GM10248 (cell line): ENCODE data around the gene CYP46A1.

Source experiments
- CTCF ChIA-PET: fragments of 300-600 bp; sonication (Branson Sonifier 250); formaldehyde crosslinking; extraction: SDS; loops from one replicate; lab custom pipeline; 2021; ENCODE audit warnings: antibody characterized with exemption; lab: Yijun Ruan, JAX
- POLR2A ChIA-PET: fragments of 350-650 bp; sonication (Branson Sonifier 250); formaldehyde crosslinking; extraction: SDS; loops from one replicate; lab custom pipeline; 2020; ENCODE audit warnings: antibody characterized with exemption; lab: Yijun Ruan, JAX
- DNase-seq: peaks from one replicate; pipeline ENCODE4 v3.0.0; 2012; ENCODE audit errors: extremely low spot score
- TF ChIP-seq, protein P1 (sequence below): IDR thresholded peaks from 2 replicates; pipeline ENCODE4 v1.5.1; 2012; ENCODE audit warnings: mild to moderate bottlenecking, low read depth; ENCODE audit errors: extremely low read depth, missing control alignments, control extremely low read depth

The CYP46A1 gene

DNA sequence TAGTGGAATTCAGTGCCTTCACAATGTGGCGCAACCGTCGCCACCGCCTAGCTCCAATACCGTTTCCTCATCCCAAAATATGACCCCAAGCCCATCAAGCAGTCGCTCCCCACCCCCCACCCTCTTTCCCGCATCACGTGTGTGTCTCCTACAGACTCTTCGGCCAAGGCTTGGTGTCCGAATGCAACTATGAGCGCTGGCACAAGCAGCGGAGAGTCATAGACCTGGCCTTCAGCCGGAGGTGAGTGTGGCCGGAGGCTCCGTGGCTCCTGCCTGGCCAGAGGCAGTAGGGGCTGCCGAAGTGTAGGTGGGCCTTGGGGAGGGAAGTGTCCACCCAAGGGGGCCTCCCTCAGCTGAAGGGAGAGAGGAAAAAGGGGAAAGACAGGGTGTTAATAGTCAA, 15.8 kb downstream of the CYP46A1 start:
- ChIA-PET POLR2A (no interaction called here), CTCF (interaction anchor here (1.5 kb wide), 1 partner anchor 30 kb away, joined by 4 read pairs; no protein-coding TSS in a partner anchor)
- DNase-seq, result no peak
- TF ChIP-seq, protein P1, sequence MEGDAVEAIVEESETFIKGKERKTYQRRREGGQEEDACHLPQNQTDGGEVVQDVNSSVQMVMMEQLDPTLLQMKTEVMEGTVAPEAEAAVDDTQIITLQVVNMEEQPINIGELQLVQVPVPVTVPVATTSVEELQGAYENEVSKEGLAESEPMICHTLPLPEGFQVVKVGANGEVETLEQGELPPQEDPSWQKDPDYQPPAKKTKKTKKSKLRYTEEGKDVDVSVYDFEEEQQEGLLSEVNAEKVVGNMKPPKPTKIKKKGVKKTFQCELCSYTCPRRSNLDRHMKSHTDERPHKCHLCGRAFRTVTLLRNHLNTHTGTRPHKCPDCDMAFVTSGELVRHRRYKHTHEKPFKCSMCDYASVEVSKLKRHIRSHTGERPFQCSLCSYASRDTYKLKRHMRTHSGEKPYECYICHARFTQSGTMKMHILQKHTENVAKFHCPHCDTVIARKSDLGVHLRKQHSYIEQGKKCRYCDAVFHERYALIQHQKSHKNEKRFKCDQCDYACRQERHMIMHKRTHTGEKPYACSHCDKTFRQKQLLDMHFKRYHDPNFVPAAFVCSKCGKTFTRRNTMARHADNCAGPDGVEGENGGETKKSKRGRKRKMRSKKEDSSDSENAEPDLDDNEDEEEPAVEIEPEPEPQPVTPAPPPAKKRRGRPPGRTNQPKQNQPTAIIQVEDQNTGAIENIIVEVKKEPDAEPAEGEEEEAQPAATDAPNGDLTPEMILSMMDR, result no peak

DNA sequence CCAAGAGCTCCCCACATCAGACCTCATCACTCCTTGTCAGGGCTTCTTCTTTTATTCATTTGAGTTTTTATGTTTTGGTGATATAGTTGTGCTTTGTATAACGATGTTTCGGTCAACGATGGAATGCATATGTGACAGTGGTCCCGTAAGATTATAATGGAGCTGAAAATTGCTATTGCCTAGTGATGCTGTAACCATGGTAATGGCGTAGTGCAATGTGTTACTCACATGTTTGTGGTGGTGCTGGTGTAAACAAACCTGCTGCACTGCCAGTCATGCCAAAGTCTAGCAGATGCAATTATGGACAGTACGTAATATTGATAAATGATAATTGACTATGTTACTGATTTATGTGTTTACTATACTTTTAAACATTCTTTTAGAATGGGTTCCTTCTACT, 16.3 kb downstream of the CYP46A1 start:
- POLR2A ChIA-PET, result no interaction called here
- no peak for DNase-seq
- TF ChIP-seq, protein P1, result no peak
- CTCF ChIA-PET, result interaction anchor here (1.5 to 1.8 kb wide), 2 partner anchors 17 to 29 kb away, joined by 4 to 8 read pairs; partner anchors contain the start of gene CYP46A1

DNA sequence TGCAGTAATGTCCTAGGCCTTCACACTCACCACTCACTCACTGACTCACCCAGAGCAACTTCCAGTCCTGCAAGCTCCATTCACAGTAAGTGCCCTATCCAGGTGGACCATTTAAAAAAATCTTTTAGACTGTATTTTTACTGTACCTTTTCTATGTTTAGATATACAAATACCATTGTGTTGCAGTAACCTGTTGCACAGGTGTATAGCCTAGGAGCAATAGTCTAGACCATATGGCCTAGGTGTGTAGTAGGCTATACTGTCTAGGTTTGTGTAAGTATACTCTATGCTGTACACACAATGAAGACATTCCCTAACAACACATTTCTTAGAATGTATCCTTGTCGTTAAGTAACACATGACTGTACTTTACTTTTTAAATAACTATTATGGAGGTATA, 17.2 kb downstream of the CYP46A1 start:
- ChIA-PET CTCF (interaction anchor here (1.5 to 1.8 kb wide), 2 partner anchors 18 to 28 kb away, joined by 4 to 8 read pairs; partner anchors contain the start of gene CYP46A1), POLR2A (no interaction called here)
- no peak for DNase-seq
- TF ChIP-seq, protein P1, result no peak

DNA sequence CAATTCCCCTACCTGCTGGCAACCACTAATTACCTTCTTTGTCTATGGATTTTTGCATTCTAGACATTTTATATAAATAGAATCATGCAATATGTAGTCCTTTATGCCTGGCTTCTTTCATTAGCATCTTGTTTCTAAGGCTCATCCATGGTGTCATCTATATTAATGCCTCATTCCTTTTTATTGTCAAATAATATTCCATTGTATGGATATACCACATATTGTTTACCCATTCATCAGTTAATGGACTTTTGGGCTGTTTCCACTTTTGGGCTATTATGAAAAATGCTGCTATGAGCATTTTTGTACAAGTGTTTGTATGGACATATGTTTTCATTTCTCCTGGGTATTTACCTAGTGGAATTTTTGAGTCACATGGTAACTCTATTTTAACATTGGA, 18.0 kb downstream of the CYP46A1 start:
- no peak for DNase-seq
- ChIA-PET POLR2A (no interaction called here), CTCF (interaction anchor here (1.8 kb wide), 1 partner anchor 19 kb away, joined by 8 read pairs; the partner anchor contains the start of gene CYP46A1)

DNA sequence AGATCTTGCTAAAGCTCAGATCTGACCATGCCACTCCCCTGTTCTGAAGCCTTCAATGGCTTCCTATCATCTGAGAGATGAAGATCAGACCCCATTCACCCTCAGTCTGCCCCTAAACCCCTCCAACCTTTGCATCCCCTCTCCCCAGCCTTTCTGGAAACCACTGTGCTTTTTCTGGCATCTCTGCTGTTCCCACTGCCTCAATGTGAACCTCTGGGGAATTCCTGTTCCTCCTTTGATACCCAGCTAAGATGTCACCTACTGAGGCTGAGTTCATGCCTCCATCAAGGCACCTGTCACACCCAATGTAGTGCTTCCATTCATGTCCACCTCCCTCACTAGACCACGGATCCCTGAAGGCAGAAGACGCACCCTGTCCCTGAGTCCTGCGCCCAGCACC, 19.3 kb downstream of the CYP46A1 start:
- CTCF ChIA-PET, result no interaction called here
- TF ChIP-seq, protein P1, result no peak
- DNase-seq, result no peak
- POLR2A ChIA-PET, result no interaction called here

More for the DNA sequence above, 18.0 kb downstream of the CYP46A1 start:
- TF ChIP-seq, protein P1, result no peak

DNA sequence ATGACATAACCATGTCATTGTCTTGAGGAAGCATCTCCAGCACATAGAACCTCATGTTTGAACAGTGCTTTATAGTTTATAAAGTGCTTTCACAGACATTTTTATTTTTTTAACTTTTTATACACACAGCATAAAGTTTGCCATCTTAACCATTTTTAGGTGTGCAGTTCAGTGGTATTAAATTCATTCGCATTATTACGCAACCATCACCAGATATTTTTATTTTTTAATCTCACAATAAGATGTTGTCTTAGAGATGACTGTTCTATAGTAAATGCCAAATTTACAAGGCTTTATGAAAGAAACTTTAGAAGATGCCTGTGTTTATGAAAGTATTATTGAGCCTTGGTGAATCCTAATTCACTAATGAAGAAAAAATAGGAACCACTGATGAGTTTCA, 19.9 kb downstream of the CYP46A1 start:
- DNase-seq, result no peak
- POLR2A ChIA-PET, result no interaction called here
- CTCF ChIA-PET, result no interaction called here
- TF ChIP-seq, protein P1, result no peak
